ENCODE measurements around the gene ST6GALNAC3.

GRCh38 chr1:76666499-76666898 is 592.0 kb downstream of the ST6GALNAC3 start:
- TF ChIP-seq, protein P1, sequence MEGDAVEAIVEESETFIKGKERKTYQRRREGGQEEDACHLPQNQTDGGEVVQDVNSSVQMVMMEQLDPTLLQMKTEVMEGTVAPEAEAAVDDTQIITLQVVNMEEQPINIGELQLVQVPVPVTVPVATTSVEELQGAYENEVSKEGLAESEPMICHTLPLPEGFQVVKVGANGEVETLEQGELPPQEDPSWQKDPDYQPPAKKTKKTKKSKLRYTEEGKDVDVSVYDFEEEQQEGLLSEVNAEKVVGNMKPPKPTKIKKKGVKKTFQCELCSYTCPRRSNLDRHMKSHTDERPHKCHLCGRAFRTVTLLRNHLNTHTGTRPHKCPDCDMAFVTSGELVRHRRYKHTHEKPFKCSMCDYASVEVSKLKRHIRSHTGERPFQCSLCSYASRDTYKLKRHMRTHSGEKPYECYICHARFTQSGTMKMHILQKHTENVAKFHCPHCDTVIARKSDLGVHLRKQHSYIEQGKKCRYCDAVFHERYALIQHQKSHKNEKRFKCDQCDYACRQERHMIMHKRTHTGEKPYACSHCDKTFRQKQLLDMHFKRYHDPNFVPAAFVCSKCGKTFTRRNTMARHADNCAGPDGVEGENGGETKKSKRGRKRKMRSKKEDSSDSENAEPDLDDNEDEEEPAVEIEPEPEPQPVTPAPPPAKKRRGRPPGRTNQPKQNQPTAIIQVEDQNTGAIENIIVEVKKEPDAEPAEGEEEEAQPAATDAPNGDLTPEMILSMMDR (conservative IDR thresholded peaks at IDR 0.05; ENCODE audit: low read length), result no peak
- TF ChIP-seq EZH2phosphoT487 (IDR thresholded peaks at IDR 0.05; ENCODE audit: borderline replicate concordance, low read depth, low read length), result no peak

Data from OCI-LY7 (cell line).